Epithelial cell of proximal tubule (primary cell): Measurements from ENCODE around the gene AVPI1. TPM values are rescaled to one million over a fixed set of nuclear protein-coding genes. Genes with fewer than 3 reads are reported as not detected.

Experiments
- DNase-seq: peaks from one replicate; pipeline ENCODE4 v3.0.0-alpha.2; 2011; ENCODE audit warnings: low read depth
- H3K4me3 ChIP-seq: 2 replicates; pipeline ENCODE4 v1.5.1; 2011; ENCODE audit warnings: low read depth, mild to moderate bottlenecking, low read length
- CTCF ChIP-seq: conservative IDR thresholded peaks from 2 replicates; pipeline ENCODE4 v1.5.1; 2012; ENCODE audit warnings: low read depth, mild to moderate bottlenecking, low read length
- total RNA-seq: library from RNA; depleted of rRNA; stranded (reverse); fragments of >200 nt; gene quantifications from 2 replicates; pipeline ENCODE4 v1.2.3, GENCODE V29; 2015

Gene AVPI1
- total RNA-seq, 1 donor from 2014 or later = 6.5 TPM

- H3K4me3 ChIP-seq = peak overlapping the region; percentile 48
- DNase-seq = peak; percentile 30
- TF ChIP-seq CTCF = no peak
These were observed 39.7 kb upstream of the AVPI1 start for GRCh38 chr10:97726636-97727178.

- no peak for DNase-seq
- no peak for TF ChIP-seq CTCF
- H3K4me3 ChIP-seq = no peak overlapping the region
These were observed 37.4 kb upstream of the AVPI1 start for GRCh38 chr10:97724341-97724941.

GRCh38 chr10:97723001-97723400, 36.0 kb upstream of the AVPI1 start:
- H3K4me3 ChIP-seq = no peak overlapping the region
- TF ChIP-seq CTCF = no peak
- DNase-seq = no peak

- H3K4me3 ChIP-seq = no peak overlapping the region
- no peak for DNase-seq
- TF ChIP-seq CTCF = no peak
These were observed 35.1 kb upstream of the AVPI1 start for GRCh38 chr10:97721871-97722780.

- TF ChIP-seq CTCF = no peak
- no peak overlapping the region for H3K4me3 ChIP-seq
- DNase-seq = no peak
These were observed 32.6 kb upstream of the AVPI1 start for GRCh38 chr10:97719602-97720001.

- H3K4me3 ChIP-seq = no peak overlapping the region
- TF ChIP-seq CTCF = no peak
- DNase-seq = no peak
These were observed 31.7 kb upstream of the AVPI1 start for GRCh38 chr10:97718659-97719142.
